DND-41 (cell line): ENCODE data around the gene SOX3.

Experiments used
- ATAC-seq: fragments of 200-7000 bp; cut with Tn5 transposase; 3 replicates; pipeline ENCODE4 v1.9.1; 2021; ENCODE audit warnings: low read depth; ENCODE audit not compliant: insufficient read depth
- DNase-seq: peaks from one replicate; pipeline ENCODE4 v3.0.0-alpha.2; 2020
- H2AFZ ChIP-seq: 2 replicates; pipeline ENCODE4 v1.6.0; 2012; ENCODE audit warnings: low read depth, low read length
- H3K27ac ChIP-seq: 2 replicates; pipeline ENCODE4 v1.5.1; 2012; ENCODE audit warnings: low read length, inconsistent platforms
- H3K27me3 ChIP-seq: fragments of 200-600 bp; sonication (generic); 2 replicates; pipeline ENCODE4 v1.6.0; 2012; ENCODE audit warnings: low read length, mild to moderate bottlenecking, inconsistent platforms; ENCODE audit not compliant: insufficient read depth, poor library complexity
- H3K36me3 ChIP-seq: 2 replicates; pipeline ENCODE4 v1.5.1; 2012; ENCODE audit warnings: low read length, inconsistent platforms; ENCODE audit not compliant: insufficient read depth
- H3K4me1 ChIP-seq: 2 replicates; pipeline ENCODE4 v1.5.1; 2012; ENCODE audit warnings: mild to moderate bottlenecking, low read length; ENCODE audit not compliant: insufficient read depth
- H3K4me2 ChIP-seq: 2 replicates; pipeline ENCODE4 v1.6.0; 2012; ENCODE audit warnings: mild to moderate bottlenecking, moderate library complexity, low read length, inconsistent platforms; ENCODE audit not compliant: insufficient read depth
- H3K4me3 ChIP-seq, 2 experiments: fragments of 200-600 bp in 1 of 2; shearing (Covaris generic) in 1 of 2; 2 replicates each; pipeline ENCODE4 v1.5.1; 2012 to 2016; ENCODE audit warnings: inconsistent platforms in 2 of 2, low read length in 2 of 2, mild to moderate bottlenecking in 2 of 2, low read depth in 1 of 2, moderate library complexity in 1 of 2
- H3K79me2 ChIP-seq: 2 replicates; pipeline ENCODE4 v1.6.0; 2012; ENCODE audit warnings: low read length, inconsistent platforms; ENCODE audit not compliant: insufficient read depth
- H3K9ac ChIP-seq: 2 replicates; pipeline ENCODE4 v1.6.0; 2012; ENCODE audit warnings: low read depth, mild to moderate bottlenecking, inconsistent platforms, low read length, moderate library complexity
- H3K9me3 ChIP-seq: 2 replicates; pipeline ENCODE4 v1.5.1; 2012; ENCODE audit warnings: low read length, moderate library complexity, mild to moderate bottlenecking, inconsistent platforms; ENCODE audit not compliant: insufficient read depth, severe bottlenecking
- H4K20me1 ChIP-seq: 2 replicates; pipeline ENCODE4 v1.6.0; 2012; ENCODE audit warnings: low read length; ENCODE audit not compliant: insufficient read depth
- EZH2 ChIP-seq: IDR thresholded peaks from 3 replicates; pipeline ENCODE4 v1.6.1; 2012; ENCODE audit warnings: borderline replicate concordance, low read depth, mild to moderate bottlenecking, moderate library complexity, low read length, inconsistent platforms; ENCODE audit not compliant: severe bottlenecking
- TF ChIP-seq, protein P1 (sequence below): IDR thresholded peaks from 2 replicates; pipeline ENCODE4 v1.5.1; 2012; ENCODE audit warnings: borderline replicate concordance, low read length, moderate library complexity, mild to moderate bottlenecking; ENCODE audit not compliant: poor library complexity, severe bottlenecking; ENCODE audit errors: extremely low read depth

Gene SOX3

DNA sequence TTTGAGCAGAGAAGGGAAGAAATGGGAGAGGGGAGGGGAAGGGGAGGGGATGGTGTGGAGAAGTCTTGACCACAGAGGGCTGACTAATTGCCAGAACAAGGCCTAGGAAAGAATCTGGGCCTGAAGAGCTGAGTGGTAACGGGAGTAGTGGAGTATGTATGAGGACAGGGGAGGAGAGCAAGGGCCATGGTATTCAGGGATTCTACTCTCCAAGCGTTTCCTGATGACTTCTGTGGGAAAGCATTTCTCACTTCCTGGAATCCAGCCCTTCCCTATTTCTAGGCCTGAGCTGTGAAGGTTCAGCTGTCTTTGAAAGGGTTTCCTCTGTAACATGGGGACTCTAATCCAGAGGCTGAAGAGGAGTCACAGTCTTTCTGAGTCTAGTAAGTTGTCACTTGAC, 19.7 kb upstream of the SOX3 start:
- no peaks in the 10 kb centered on the region for H3K4me1 ChIP-seq
- H2AFZ ChIP-seq = no peak overlapping the region
- ATAC-seq (no peak), DNase-seq (no peak)
- H3K79me2 ChIP-seq = no peaks in the 10 kb centered on the region
- H3K9me3 ChIP-seq = no peaks in the 10 kb centered on the region
- H3K27me3 ChIP-seq = no peaks in the 10 kb centered on the region
- TF ChIP-seq EZH2 = no peak
- TF ChIP-seq, protein P1, sequence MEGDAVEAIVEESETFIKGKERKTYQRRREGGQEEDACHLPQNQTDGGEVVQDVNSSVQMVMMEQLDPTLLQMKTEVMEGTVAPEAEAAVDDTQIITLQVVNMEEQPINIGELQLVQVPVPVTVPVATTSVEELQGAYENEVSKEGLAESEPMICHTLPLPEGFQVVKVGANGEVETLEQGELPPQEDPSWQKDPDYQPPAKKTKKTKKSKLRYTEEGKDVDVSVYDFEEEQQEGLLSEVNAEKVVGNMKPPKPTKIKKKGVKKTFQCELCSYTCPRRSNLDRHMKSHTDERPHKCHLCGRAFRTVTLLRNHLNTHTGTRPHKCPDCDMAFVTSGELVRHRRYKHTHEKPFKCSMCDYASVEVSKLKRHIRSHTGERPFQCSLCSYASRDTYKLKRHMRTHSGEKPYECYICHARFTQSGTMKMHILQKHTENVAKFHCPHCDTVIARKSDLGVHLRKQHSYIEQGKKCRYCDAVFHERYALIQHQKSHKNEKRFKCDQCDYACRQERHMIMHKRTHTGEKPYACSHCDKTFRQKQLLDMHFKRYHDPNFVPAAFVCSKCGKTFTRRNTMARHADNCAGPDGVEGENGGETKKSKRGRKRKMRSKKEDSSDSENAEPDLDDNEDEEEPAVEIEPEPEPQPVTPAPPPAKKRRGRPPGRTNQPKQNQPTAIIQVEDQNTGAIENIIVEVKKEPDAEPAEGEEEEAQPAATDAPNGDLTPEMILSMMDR = no peak
- H4K20me1 ChIP-seq = no peaks in the 10 kb centered on the region
- H3K36me3 ChIP-seq = no peaks in the 10 kb centered on the region
- H3K4me3 ChIP-seq = no peak overlapping the region
- no peak overlapping the region for H3K9ac ChIP-seq
- H3K27ac ChIP-seq = no peak overlapping the region
- H3K4me2 ChIP-seq = no peak overlapping the region

DNA sequence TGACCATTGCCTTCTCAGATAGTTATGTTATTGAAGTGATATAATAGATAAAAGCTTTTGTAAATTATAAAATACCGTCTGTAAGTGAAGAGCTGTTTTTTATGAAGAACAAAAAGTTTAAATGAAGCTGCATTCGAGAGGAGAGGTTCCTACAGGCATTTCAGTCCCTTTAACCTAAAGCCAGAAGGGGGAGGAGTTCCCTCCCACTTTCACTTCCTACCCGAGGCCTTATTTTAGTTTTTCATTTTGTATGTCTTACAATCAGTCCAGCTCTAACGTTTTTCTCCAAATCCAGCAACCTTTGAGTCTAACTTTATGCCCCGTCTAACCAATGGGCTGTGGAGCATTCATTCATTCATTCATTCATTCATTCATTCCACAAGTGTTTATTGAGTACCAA, 16.5 kb upstream of the SOX3 start:
- ATAC-seq (no peak), DNase-seq (no peak)
- no peaks in the 10 kb centered on the region for H4K20me1 ChIP-seq
- H3K4me2 ChIP-seq = no peak overlapping the region
- no peak overlapping the region for H2AFZ ChIP-seq
- H3K27me3 ChIP-seq = no peaks in the 10 kb centered on the region
- TF ChIP-seq, protein P1 = no peak
- TF ChIP-seq EZH2 = no peak
- H3K9ac ChIP-seq = no peak overlapping the region
- no peak overlapping the region for H3K4me3 ChIP-seq
- H3K36me3 ChIP-seq = no peaks in the 10 kb centered on the region
- no peak overlapping the region for H3K27ac ChIP-seq
- H3K4me1 ChIP-seq = no peaks in the 10 kb centered on the region
- H3K9me3 ChIP-seq = no peaks in the 10 kb centered on the region
- H3K79me2 ChIP-seq = no peaks in the 10 kb centered on the region

GRCh38 chrX:140514554-140514953, 9.7 kb upstream of the SOX3 start:
- TF ChIP-seq EZH2 = no peak
- TF ChIP-seq, protein P1 = no peak
- H3K27ac ChIP-seq = no peak overlapping the region
- H2AFZ ChIP-seq = no peak overlapping the region
- no peaks in the 10 kb centered on the region for H4K20me1 ChIP-seq
- H3K4me1 ChIP-seq = no peaks in the 10 kb centered on the region
- DNase-seq (no peak), ATAC-seq (no peak)
- no peaks in the 10 kb centered on the region for H3K9me3 ChIP-seq
- no peak overlapping the region for H3K4me3 ChIP-seq
- H3K27me3 ChIP-seq = no peaks in the 10 kb centered on the region
- no peaks in the 10 kb centered on the region for H3K79me2 ChIP-seq
- H3K9ac ChIP-seq = no peak overlapping the region
- no peak overlapping the region for H3K4me2 ChIP-seq
- no peaks in the 10 kb centered on the region for H3K36me3 ChIP-seq

DNA sequence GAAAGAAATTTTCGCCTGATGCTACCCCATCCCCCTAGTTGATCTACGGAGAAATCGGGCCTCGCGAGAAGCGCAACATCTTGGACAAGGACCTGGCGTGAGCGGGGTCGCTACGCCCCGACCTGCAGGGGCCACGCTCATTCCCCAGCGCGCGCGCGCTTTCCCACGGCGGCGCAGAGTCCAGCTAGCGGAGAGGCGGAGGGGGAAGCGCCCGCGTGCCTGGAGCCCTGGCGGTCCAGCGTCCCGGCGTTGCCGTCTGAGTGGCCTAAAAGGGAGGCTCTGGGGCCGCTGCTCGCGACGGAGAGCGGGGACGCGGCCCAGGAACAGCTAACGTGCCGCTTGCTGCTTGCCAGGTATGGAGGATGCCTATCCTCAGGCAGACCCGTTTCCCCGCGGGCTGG, 6.0 kb upstream of the SOX3 start:
- H3K27me3 ChIP-seq = no peaks in the 10 kb centered on the region
- ATAC-seq (no peak), DNase-seq (no peak)
- H3K9ac ChIP-seq = no peak overlapping the region
- H3K4me2 ChIP-seq = no peak overlapping the region
- no peaks in the 10 kb centered on the region for H3K4me1 ChIP-seq
- no peaks in the 10 kb centered on the region for H3K79me2 ChIP-seq
- no peaks in the 10 kb centered on the region for H3K36me3 ChIP-seq
- H4K20me1 ChIP-seq = no peaks in the 10 kb centered on the region
- H2AFZ ChIP-seq = no peak overlapping the region
- no peak for TF ChIP-seq EZH2
- TF ChIP-seq, protein P1 = no peak
- H3K9me3 ChIP-seq = no peaks in the 10 kb centered on the region
- H3K27ac ChIP-seq = no peak overlapping the region
- no peak overlapping the region for H3K4me3 ChIP-seq
